Measurements from ENCODE around the gene GRAP. TPM values are rescaled to one million over a fixed set of nuclear protein-coding genes. Genes with fewer than 3 reads are reported as not detected.
"Not testable (repeated sequence)": the region's sequence is repeated elsewhere in the genome, so short reads cannot be mapped to it uniquely, and the experiment has no call there.

Gene GRAP
- total RNA-seq, 1 donor from 2014 or later, result not detected

DNA sequence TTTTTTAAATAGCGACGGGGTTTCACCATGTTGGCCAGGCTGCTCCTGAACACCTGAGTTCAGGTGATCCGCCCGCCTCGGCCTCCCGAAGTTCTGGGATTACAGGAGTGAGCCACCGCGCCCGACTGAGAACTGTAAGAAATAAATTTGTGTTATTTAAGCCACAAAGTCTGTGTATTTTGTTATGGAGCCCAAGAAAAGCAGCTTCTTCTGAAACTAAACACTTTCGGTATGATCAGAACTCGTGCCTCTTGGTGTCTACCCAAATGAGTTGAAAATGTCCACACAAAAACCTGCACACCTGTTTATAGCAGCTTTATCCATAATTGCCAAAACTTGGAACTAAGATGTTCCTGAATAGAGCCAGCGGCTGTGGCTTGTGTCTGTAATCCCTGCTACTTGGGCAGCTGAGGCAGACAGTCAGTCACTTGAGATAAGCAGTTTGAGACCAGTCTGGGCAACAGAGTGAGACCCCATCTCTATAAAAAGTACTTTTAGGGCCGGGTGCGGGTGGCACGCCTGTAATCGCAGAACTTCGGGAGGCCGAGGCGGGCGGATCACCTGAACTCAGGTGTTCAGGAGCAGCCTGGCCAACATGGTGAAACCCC, 16.1 kb upstream of the GRAP start:
- not testable (repeated sequence) for H3K27me3 Mint-ChIP-seq; H3K9me3 Mint-ChIP-seq (ENCODE audit: low read depth); DNase-seq (ENCODE audit: low spot score, unreplicated experiment); H3K27ac Mint-ChIP-seq; H3K36me3 Mint-ChIP-seq (ENCODE audit: insufficient read depth); H3K4me1 Mint-ChIP-seq (ENCODE audit: low read depth); H3K4me3 Mint-ChIP-seq (ENCODE audit: low read depth)

DNA sequence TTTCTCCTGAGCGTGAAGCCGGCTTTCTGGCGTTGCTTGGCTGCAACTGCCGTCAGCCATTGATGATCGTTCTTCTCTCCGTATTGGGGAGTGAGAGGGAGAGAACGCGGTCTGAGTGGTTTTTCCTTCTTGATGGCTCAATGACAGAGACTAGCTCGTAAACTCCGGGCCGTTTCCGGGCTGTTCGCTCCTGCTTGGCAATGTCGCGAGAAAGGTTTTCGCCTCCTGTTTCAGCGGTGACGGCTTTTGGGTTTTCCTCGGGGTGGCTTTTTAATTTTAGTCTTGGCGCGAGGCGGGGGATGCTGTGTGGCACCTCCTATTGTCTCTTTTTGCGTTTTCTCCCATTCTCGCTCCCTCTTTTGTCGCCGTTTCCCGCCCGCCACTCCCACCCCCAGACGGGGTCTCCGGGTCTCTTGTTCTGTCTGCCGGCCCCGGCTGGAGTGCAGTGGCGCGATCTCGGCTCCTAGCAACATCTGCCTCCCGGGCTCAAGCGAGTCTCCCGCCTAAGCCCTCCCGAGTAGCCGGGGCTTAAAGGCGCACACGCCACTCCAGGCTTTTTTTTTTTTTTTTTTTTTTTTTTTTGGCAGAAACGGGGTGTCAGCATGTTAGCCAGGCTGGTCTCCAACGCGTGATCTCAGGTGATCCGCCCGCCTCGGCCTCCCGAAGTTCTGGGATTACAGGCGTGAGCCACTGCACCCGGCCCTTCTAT, 15.4 kb upstream of the GRAP start:
- H3K27me3 Mint-ChIP-seq; H3K4me3 Mint-ChIP-seq (ENCODE audit: low read depth); H3K4me1 Mint-ChIP-seq (ENCODE audit: low read depth); H3K36me3 Mint-ChIP-seq (ENCODE audit: insufficient read depth); H3K9me3 Mint-ChIP-seq (ENCODE audit: low read depth); H3K27ac Mint-ChIP-seq: not testable (repeated sequence)
- peak; percentile 10 for DNase-seq (ENCODE audit: low spot score, unreplicated experiment)

DNA sequence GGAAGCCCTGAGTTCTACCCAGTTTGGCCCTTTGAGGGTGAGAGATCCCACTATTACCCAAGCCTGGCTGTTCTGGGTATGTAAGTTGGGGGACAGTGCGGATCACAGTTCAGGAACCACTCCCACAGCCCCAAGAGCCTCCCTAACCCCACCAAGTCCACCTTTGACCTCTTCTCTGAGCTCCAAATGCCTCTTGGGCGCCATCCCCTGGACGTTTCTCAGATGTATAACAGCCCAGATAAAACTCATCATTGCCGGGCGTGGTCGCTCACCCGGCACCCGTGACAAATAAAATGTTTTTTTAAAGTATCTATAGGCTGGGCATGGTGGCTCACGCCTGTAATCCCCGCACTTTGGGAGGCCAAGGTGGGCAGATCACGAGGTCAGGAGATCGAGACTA, 8.7 kb upstream of the GRAP start:
- H3K4me1 Mint-ChIP-seq (ENCODE audit: low read depth); H3K27ac Mint-ChIP-seq; H3K36me3 Mint-ChIP-seq (ENCODE audit: insufficient read depth); DNase-seq (ENCODE audit: low spot score, unreplicated experiment); H3K9me3 Mint-ChIP-seq (ENCODE audit: low read depth); H3K4me3 Mint-ChIP-seq (ENCODE audit: low read depth); H3K27me3 Mint-ChIP-seq: not testable (repeated sequence)

DNA sequence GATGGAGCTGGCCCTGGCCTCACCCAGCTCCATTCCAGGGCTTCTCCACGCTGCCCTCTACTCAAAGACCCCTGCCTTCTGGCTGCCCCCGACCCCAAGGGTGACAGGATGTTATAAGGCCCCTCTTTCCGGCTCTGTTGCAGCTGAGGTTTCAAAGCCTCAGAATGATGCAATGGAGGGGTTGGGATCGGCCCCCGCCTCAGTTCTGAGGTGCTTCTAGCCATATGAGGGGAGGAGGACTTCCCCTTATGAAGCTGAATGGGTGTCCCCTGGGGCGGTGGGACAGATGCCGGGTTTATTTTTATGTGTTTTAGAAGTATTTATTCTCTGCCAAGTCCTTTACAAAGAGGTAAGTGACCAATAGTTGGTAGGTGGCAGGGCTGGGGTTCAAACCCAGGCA, 2.1 kb upstream of the GRAP start:
- H3K27ac Mint-ChIP-seq; DNase-seq (ENCODE audit: low spot score, unreplicated experiment); H3K4me3 Mint-ChIP-seq (ENCODE audit: low read depth); H3K4me1 Mint-ChIP-seq (ENCODE audit: low read depth); H3K9me3 Mint-ChIP-seq (ENCODE audit: low read depth); H3K36me3 Mint-ChIP-seq (ENCODE audit: insufficient read depth); H3K27me3 Mint-ChIP-seq: not testable (repeated sequence)

DNA sequence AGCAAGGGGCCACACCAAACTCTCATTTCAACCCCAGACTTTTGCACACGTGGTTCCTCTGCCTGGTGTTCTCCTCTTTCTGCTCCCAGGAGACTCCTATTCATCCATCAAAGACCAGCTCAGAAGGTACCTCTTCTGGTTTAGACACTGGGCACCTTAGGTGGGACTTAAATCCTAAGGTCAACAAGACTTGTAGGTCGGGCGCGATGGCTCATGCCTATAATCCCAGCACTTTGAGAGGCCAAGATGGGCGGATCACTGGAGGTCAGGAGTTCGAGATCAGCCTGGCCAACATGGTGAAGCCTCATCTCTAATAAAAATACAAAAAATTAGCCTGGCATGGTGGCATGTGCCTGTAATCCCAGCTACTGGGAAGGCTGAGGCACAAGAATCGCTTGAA, 753 bp upstream of the GRAP start:
- H3K9me3 Mint-ChIP-seq (ENCODE audit: low read depth); DNase-seq (ENCODE audit: low spot score, unreplicated experiment); H3K27me3 Mint-ChIP-seq; H3K4me3 Mint-ChIP-seq (ENCODE audit: low read depth); H3K27ac Mint-ChIP-seq; H3K4me1 Mint-ChIP-seq (ENCODE audit: low read depth); H3K36me3 Mint-ChIP-seq (ENCODE audit: insufficient read depth): not testable (repeated sequence)

DNA sequence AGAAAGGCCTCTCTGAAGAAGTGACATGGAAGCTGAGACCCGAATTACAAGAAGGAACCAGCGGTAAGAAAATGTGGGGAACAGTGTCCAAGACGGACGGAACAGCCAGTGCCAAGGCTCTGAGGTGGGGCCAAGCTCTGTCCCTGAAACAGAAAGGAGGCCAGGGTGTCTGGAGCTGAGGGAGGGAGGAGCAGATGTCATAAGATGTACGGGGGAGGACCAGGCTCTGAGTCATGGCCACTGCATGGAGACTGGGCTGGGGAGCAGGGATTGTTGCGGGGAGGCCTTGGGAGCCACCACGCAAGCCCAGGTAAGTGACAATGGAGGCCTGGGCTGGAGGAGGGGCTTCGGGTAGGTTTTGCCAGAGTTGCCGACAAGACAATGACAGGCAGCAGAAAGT, 2.1 kb downstream of the GRAP start:
- not testable (repeated sequence) for H3K27ac Mint-ChIP-seq; H3K36me3 Mint-ChIP-seq (ENCODE audit: insufficient read depth); H3K4me1 Mint-ChIP-seq (ENCODE audit: low read depth); H3K27me3 Mint-ChIP-seq; H3K9me3 Mint-ChIP-seq (ENCODE audit: low read depth); H3K4me3 Mint-ChIP-seq (ENCODE audit: low read depth); DNase-seq (ENCODE audit: low spot score, unreplicated experiment)

DNA sequence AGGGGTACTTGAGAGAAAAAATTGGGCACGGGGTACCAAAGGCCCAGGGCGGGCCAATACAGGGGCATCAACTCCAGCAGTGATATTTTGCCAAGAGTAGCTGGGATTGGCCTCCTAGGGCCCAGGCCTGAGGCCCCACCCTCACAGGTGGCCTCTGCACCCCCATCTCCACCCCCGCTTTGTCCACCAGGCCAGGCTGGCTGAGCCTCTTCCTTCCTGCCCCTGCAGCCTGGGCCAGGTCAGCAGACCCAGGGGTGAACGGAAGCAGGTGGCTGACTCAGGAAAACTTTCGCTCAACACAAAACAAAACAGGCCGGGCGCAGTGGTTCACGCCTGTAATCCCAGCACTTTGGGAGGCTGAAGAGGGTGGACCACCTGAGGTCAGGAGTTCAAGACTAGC, 3.7 kb downstream of the GRAP start:
- not testable (repeated sequence) for DNase-seq (ENCODE audit: low spot score, unreplicated experiment); H3K27me3 Mint-ChIP-seq; H3K27ac Mint-ChIP-seq; H3K4me3 Mint-ChIP-seq (ENCODE audit: low read depth); H3K4me1 Mint-ChIP-seq (ENCODE audit: low read depth); H3K36me3 Mint-ChIP-seq (ENCODE audit: insufficient read depth); H3K9me3 Mint-ChIP-seq (ENCODE audit: low read depth)

DNA sequence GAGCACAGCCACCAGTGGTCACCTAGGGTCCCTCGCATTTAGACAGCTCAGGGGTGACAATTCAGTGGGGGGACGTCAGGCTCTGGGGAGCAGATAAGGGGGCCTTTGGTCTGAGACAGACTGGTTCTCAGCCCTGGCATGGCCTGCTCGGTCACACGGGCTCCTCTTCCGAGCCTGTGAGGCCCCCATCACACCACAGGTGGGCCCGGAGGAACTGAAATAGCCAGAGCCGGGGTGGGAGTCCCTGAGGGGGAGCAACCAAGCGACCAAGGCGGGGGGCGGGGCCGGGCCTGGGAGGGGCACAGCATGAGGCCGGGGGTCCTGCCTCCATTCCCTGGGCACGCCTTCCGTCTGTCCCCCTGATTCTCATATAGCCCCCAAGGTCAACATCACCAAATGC, 4.4 kb downstream of the GRAP start:
- DNase-seq (ENCODE audit: low spot score, unreplicated experiment); H3K4me1 Mint-ChIP-seq (ENCODE audit: low read depth); H3K36me3 Mint-ChIP-seq (ENCODE audit: insufficient read depth); H3K4me3 Mint-ChIP-seq (ENCODE audit: low read depth); H3K27me3 Mint-ChIP-seq; H3K9me3 Mint-ChIP-seq (ENCODE audit: low read depth); H3K27ac Mint-ChIP-seq: not testable (repeated sequence)

DNA sequence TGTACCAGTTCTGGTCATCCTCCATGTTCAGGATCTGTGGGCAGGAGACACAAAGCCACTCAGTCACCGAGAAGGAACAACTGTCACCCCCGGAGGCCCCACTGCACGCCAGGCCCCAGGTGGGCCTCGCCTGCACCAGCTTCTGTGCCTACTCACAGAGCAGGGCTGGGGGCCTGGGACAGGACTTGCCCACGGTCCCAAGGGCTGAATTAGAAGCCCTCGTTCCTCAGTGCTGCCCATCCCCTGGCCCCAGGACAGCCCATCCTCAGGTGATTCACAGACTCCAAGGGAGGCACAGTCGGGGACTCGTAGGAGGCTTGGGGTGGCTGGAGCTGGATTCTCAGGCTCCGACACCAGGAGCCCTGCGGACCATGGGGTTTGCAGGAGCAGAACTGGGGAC, 4.9 kb downstream of the GRAP start:
- not testable (repeated sequence) for DNase-seq (ENCODE audit: low spot score, unreplicated experiment); H3K27me3 Mint-ChIP-seq; H3K9me3 Mint-ChIP-seq (ENCODE audit: low read depth); H3K27ac Mint-ChIP-seq; H3K36me3 Mint-ChIP-seq (ENCODE audit: insufficient read depth); H3K4me1 Mint-ChIP-seq (ENCODE audit: low read depth); H3K4me3 Mint-ChIP-seq (ENCODE audit: low read depth)

DNA sequence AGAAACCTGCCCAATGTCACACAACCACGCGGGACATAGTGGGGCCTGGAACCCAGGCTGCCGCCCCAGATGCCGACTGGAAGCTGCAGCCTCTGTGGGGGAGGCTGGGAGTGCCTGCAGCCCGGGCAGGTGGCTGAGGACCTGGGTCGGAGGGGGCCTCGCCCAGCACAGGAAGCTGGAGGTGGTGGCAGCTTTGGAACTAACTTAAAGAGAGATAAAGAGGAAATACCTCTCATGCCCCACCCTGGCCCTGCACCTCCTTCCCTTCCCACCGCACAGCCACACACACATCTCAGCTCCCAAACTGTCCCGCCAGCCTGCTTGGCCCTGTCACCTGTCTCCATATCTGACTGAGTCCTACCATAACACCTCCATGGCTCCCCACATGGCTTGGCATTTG, 6.4 kb downstream of the GRAP start:
- DNase-seq (ENCODE audit: low spot score, unreplicated experiment); H3K4me1 Mint-ChIP-seq (ENCODE audit: low read depth); H3K9me3 Mint-ChIP-seq (ENCODE audit: low read depth); H3K27ac Mint-ChIP-seq; H3K4me3 Mint-ChIP-seq (ENCODE audit: low read depth); H3K27me3 Mint-ChIP-seq; H3K36me3 Mint-ChIP-seq (ENCODE audit: insufficient read depth): not testable (repeated sequence)

DNA sequence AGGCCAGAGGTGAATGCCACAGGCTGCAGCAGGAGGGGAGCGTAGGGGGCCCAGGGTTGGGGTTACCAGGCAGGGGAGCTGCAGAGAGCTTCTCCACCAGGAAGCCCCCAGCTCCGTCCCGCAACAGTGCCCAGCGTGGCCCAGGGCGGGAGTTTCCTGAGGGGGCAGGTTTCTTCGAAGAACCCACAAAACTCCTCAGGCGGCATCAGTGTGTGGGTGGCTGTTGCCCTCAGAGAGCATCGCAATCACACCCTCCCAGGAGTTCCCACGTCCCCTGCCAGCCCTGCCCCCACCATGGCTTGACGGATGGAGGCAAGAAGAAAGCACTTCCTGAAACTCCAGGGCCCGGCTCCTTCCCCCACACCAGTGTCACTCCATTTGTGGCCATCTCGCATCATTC, 8.0 kb downstream of the GRAP start:
- not testable (repeated sequence) for H3K9me3 Mint-ChIP-seq (ENCODE audit: low read depth); H3K36me3 Mint-ChIP-seq (ENCODE audit: insufficient read depth); H3K4me1 Mint-ChIP-seq (ENCODE audit: low read depth); DNase-seq (ENCODE audit: low spot score, unreplicated experiment); H3K27ac Mint-ChIP-seq; H3K4me3 Mint-ChIP-seq (ENCODE audit: low read depth); H3K27me3 Mint-ChIP-seq

DNA sequence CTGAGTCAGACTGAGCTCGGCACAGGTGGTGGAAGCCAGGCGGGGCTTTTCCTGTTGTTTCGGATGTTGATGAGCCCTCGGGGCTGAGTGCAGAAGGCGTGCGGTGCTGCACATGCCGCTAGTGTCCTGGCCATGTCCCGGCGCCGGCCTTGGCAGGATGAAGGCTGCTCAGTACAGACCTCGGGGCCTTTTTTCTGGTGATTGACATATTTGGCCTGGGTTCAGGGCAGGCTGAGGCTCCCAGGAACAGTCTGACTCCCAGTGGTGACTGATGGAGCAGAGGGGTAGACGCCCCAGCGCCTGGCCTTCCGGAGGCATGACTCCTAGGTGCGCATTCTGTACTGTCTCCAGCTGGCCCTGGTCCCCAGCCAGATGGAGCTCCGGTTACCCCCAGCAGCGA, 8.8 kb downstream of the GRAP start:
- H3K27ac Mint-ChIP-seq; H3K9me3 Mint-ChIP-seq (ENCODE audit: low read depth); H3K4me1 Mint-ChIP-seq (ENCODE audit: low read depth); H3K36me3 Mint-ChIP-seq (ENCODE audit: insufficient read depth); H3K27me3 Mint-ChIP-seq; H3K4me3 Mint-ChIP-seq (ENCODE audit: low read depth); DNase-seq (ENCODE audit: low spot score, unreplicated experiment): not testable (repeated sequence)

DNA sequence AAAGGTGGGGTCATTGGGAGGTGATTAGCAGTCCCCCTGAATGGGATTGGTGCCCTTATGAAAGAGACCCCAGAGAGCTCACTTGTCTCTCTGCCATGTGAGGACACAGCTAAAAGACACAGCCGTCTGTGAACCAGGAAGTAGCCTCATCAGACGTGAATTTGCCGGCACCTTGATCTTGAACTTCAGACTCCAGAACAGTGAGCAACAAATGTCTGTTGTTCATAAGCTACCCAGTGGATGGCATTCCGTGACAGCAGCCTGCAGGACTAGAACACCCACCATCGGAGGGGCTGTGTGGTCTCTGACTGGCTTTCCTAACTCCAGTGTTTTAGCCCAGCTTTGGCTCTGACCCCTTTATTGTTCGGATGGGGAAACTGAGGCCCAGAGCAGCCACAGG, 9.2 kb downstream of the GRAP start:
- H3K36me3 Mint-ChIP-seq (ENCODE audit: insufficient read depth); H3K4me3 Mint-ChIP-seq (ENCODE audit: low read depth); DNase-seq (ENCODE audit: low spot score, unreplicated experiment); H3K4me1 Mint-ChIP-seq (ENCODE audit: low read depth); H3K9me3 Mint-ChIP-seq (ENCODE audit: low read depth); H3K27ac Mint-ChIP-seq; H3K27me3 Mint-ChIP-seq: not testable (repeated sequence)

DNA sequence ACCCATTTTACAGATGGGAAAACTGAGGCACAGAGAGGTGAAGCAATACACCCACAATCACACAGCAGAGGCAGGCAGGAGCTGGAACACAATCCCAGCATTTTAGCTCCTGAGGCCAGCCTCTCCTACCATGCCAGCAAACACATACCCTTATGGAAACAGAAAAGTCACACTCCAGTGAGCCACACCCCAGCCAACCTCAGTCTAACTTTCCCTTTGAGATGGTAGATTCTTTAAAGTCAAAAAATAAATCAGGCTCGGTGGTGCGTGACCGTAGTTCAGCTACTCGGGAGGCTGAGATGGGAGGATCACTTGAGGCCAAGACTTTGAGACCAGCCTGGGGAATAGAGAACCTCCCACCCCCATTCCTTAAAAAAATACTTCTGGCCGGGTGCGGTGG, 10.6 kb downstream of the GRAP start:
- H3K27ac Mint-ChIP-seq; H3K36me3 Mint-ChIP-seq (ENCODE audit: insufficient read depth); DNase-seq (ENCODE audit: low spot score, unreplicated experiment); H3K4me1 Mint-ChIP-seq (ENCODE audit: low read depth); H3K4me3 Mint-ChIP-seq (ENCODE audit: low read depth); H3K27me3 Mint-ChIP-seq; H3K9me3 Mint-ChIP-seq (ENCODE audit: low read depth): not testable (repeated sequence)
